GM21515 (cell line): ENCODE measurements around the gene HTR1E.
"Not testable (repeated sequence)": the region's sequence is repeated elsewhere in the genome, so short reads cannot be mapped to it uniquely, and the experiment has no call there.

ENCODE experiments used
- ATAC-seq: cut with Tn5 transposase; IDR thresholded peaks from one replicate; pipeline ENCODE4 v1.9.1; 2021; ENCODE audit not compliant: unreplicated experiment

HTR1E gene

GRCh38 chr6:86969573-86969972, 32.2 kb downstream of the HTR1E start:
- no peak for ATAC-seq

- no peak for ATAC-seq
Measured at GRCh38 chr6:86973088-86973487, 35.8 kb downstream of the HTR1E start.

GRCh38 chr6:86978251-86978650, 40.9 kb downstream of the HTR1E start:
- no peak for ATAC-seq

GRCh38 chr6:87001494-87001893, 64.2 kb downstream of the HTR1E start:
- ATAC-seq, result no peak

- not testable (repeated sequence) for ATAC-seq
Measured at GRCh38 chr6:87002391-87002790, 65.1 kb downstream of the HTR1E start.

- ATAC-seq, result not testable (repeated sequence)
Measured at GRCh38 chr6:87006541-87006940, 69.2 kb downstream of the HTR1E start.

- not testable (repeated sequence) for ATAC-seq
Measured at GRCh38 chr6:87009581-87009980, 72.3 kb downstream of the HTR1E start.

GRCh38 chr6:87012035-87012434, 74.7 kb downstream of the HTR1E start:
- no peak for ATAC-seq

- no peak for ATAC-seq
Measured at GRCh38 chr6:87012743-87013142, 75.4 kb downstream of the HTR1E start.

GRCh38 chr6:87016772-87017171, 79.4 kb downstream of the HTR1E start:
- ATAC-seq, result no peak

GRCh38 chr6:87027021-87027420, 89.7 kb downstream of the HTR1E start:
- ATAC-seq, result no peak

- no peak for ATAC-seq
Measured at GRCh38 chr6:87029711-87030314, 92.5 kb downstream of the HTR1E start.

- ATAC-seq, result no peak
Measured at GRCh38 chr6:87040729-87041128, 103.4 kb downstream of the HTR1E start.

GRCh38 chr6:87045521-87046075, 108.3 kb downstream of the HTR1E start:
- no peak for ATAC-seq

GRCh38 chr6:87049779-87050178, 112.5 kb downstream of the HTR1E start:
- ATAC-seq, result no peak

- ATAC-seq, result no peak
Measured at GRCh38 chr6:87053312-87053711, 116.0 kb downstream of the HTR1E start.

GRCh38 chr6:87054143-87054833, 117.0 kb downstream of the HTR1E start:
- no peak for ATAC-seq

- no peak for ATAC-seq
Measured at GRCh38 chr6:87059943-87060342, 122.6 kb downstream of the HTR1E start.

GRCh38 chr6:87065117-87065516, 127.8 kb downstream of the HTR1E start:
- no peak for ATAC-seq
